B cell (primary cell): Measurements from ENCODE around the gene LSP1. TPM values are rescaled to one million over a fixed set of nuclear protein-coding genes. Genes with fewer than 3 reads are reported as not detected.

Source experiments
- ATAC-seq: fragments of 200-7000 bp; cut with Tn5 transposase; one replicate; pipeline ENCODE4 v1.10.0; 2021; ENCODE audit warnings: low read depth, mild to moderate bottlenecking, moderate number of reproducible peaks, moderate library complexity
- CTCF ChIA-PET: fragments of 350-600 bp; sonication (Branson Sonifier 250); formaldehyde crosslinking; loops from one replicate; lab custom pipeline; 2021; ENCODE audit warnings: antibody characterized with exemption, inconsistent platforms; lab: Charles Lee
- POLR2A ChIA-PET: fragments of 350-600 bp; sonication (Branson Sonifier 250); formaldehyde crosslinking; loops from one replicate; lab custom pipeline; 2021; ENCODE audit warnings: antibody characterized with exemption; lab: Charles Lee
- DNase-seq: peaks from one replicate; pipeline ENCODE4 v3.0.0; 2013
- H2AFZ ChIP-seq: 2 replicates; pipeline ENCODE4 v1.6.1; 2012; ENCODE audit warnings: mild to moderate bottlenecking, low read depth, low read length; ENCODE audit not compliant: insufficient read depth, poor library complexity, severe bottlenecking
- H3K27ac ChIP-seq, 2 donors: 1 replicate in 1 of 2; 2 replicates in 1 of 2; pipeline ENCODE4 v1.5.1; 2012 to 2013; ENCODE audit warnings: low read length in 2 of 2, mild to moderate bottlenecking in 2 of 2, moderate library complexity in 1 of 2
- H3K27me3 ChIP-seq, 4 experiments: fragments of 200-600 bp in 1 of 4; sonication (generic) in 1 of 4; replicated peaks in 1 of 4; 1 replicate in 2 of 4; 2 replicates in 2 of 4; pipeline versions ENCODE4 v1.6.1 to v1.7.0; 2013 to 2016; ENCODE audit warnings: low read length in 3 of 4, mild to moderate bottlenecking in 2 of 4, mixed read lengths in 1 of 4, moderate library complexity in 1 of 4; ENCODE audit not compliant: insufficient read depth in 4 of 4, control insufficient read depth in 3 of 4; ENCODE audit errors: control extremely low read depth in 1 of 4
- H3K36me3 ChIP-seq, 2 experiments: replicated peaks in 1 of 2; 1 replicate in 1 of 2; 2 replicates in 1 of 2; pipeline versions ENCODE4 v1.6.1 to v1.7.1; 2013; ENCODE audit warnings: low read length in 1 of 2; ENCODE audit not compliant: insufficient read depth in 2 of 2, control insufficient read depth in 1 of 2; ENCODE audit errors: control extremely low read depth in 1 of 2, extremely low read depth in 1 of 2
- H3K4me1 ChIP-seq, 2 donors: fragments of 200-600 bp in 1 of 2; sonication (generic) in 1 of 2; 1 replicate in 1 of 2; 2 replicates in 1 of 2; pipeline versions ENCODE4 v1.5.1 to v1.6.1; 2013 to 2017; ENCODE audit warnings: low read length in 2 of 2; ENCODE audit not compliant: control insufficient read depth in 2 of 2, insufficient read depth in 2 of 2
- H3K4me2 ChIP-seq: replicated peaks from 2 replicates; pipeline ENCODE3; 2012; ENCODE audit warnings: mild to moderate bottlenecking, low read depth, low read length; ENCODE audit not compliant: poor library complexity, severe bottlenecking
- H3K4me3 ChIP-seq, 5 experiments: fragments of 200-600 bp in 1 of 5; sonication (generic) in 1 of 5; 1 replicate in 3 of 5; 2 replicates in 2 of 5; pipeline versions ENCODE4 v1.5.1 to v1.7.0; 2011 to 2016; ENCODE audit warnings: low read length in 4 of 5, mild to moderate bottlenecking in 4 of 5, low read depth in 2 of 5, control low read depth in 1 of 5, moderate library complexity in 1 of 5; ENCODE audit not compliant: insufficient read depth in 1 of 5; ENCODE audit errors: control extremely low read depth in 1 of 5, extremely low read depth in 1 of 5
- H3K79me2 ChIP-seq: fragments of 200-600 bp; sonication (generic); one replicate; pipeline ENCODE4 v1.6.0; 2016; ENCODE audit warnings: low read length; ENCODE audit not compliant: control insufficient read depth, insufficient read depth
- H3K9ac ChIP-seq: fragments of 200-600 bp; sonication (generic); 2 replicates; pipeline ENCODE4 v1.6.1; 2017; ENCODE audit warnings: mild to moderate bottlenecking, low read length, moderate library complexity
- H3K9me3 ChIP-seq, 3 donors: one replicate each; pipeline versions ENCODE4 v1.6.1 to v1.7.1; 2013; ENCODE audit warnings: low read length in 2 of 3; ENCODE audit not compliant: control insufficient read depth in 2 of 3, insufficient read depth in 1 of 3; ENCODE audit errors: control extremely low read depth in 1 of 3
- H4K20me1 ChIP-seq: 2 replicates; pipeline ENCODE4 v1.6.0; 2012; ENCODE audit warnings: mild to moderate bottlenecking, low read length; ENCODE audit not compliant: insufficient read depth, control insufficient read depth, poor library complexity, severe bottlenecking
- H3K27ac Mint-ChIP-seq: one replicate; pipeline ENCODE4 v1.8.0; 2021; ENCODE audit warnings: mixed read lengths
- H3K27me3 Mint-ChIP-seq: one replicate; pipeline ENCODE4 v1.8.0; 2021; ENCODE audit warnings: mixed read lengths
- H3K4me1 Mint-ChIP-seq: one replicate; pipeline ENCODE4 v1.8.0; 2021; ENCODE audit warnings: mixed read lengths
- H3K4me3 Mint-ChIP-seq: one replicate; pipeline ENCODE4 v1.8.0; 2021; ENCODE audit warnings: mixed read lengths
- H3K9me3 Mint-ChIP-seq: one replicate; pipeline ENCODE4 v1.8.0; 2022; ENCODE audit warnings: mixed read lengths; ENCODE audit not compliant: insufficient read depth
- CTCF ChIP-seq: fragments of 200-600 bp; IDR thresholded peaks from one replicate; pipeline ENCODE4 v1.8.0; 2022; ENCODE audit warnings: antibody characterized with exemption, mild to moderate bottlenecking
- EZH2 ChIP-seq: IDR thresholded peaks from 2 replicates; pipeline ENCODE4 v1.6.1; 2012; ENCODE audit warnings: borderline replicate concordance, low read depth, mild to moderate bottlenecking, moderate library complexity, low read length; ENCODE audit not compliant: insufficient read depth, poor library complexity, severe bottlenecking
- WGBS: methylation state at CpG from one replicate; pipeline ENCODE4 v1.1.5; 2013; ENCODE audit warnings: missing lambda C conversion rate; ENCODE audit not compliant: insufficient coverage; 5-methylcytosine and 5-hydroxymethylcytosine counted together
- intact Hi-C: fragments of 100-400 bp; cut with micrococcal nuclease; formaldehyde crosslinking; loops from one replicate; pipeline ENCODE4 v1.10.0; 2022
- polyA plus RNA-seq: library from polyadenylated mRNA; depleted of rRNA; stranded (reverse); fragments of >200 nt; gene quantifications from 2 replicates; pipeline ENCODE4 v1.2.3, GENCODE V29; 2012
- total RNA-seq, 2 donors: library from RNA; stranded (reverse); fragments of 120-200 nt in 1 of 2; gene quantifications; 1 replicate in 1 of 2; 2 replicates in 1 of 2; pipeline versions ENCODE4 v1.2.3 to v1.2.4, GENCODE V29; 2013 to 2022

Gene LSP1
- total and polyA plus RNA-seq, 2 donors (not counting 1 experiment from before 2014, with no cell fraction given) = 249 to 446 TPM

- ATAC-seq (no peak), DNase-seq (no peak)
- Histone ChIP-seq H3K9ac (no peak overlapping the region), H2AFZ (no peak overlapping the region), H3K4me2 (no peak overlapping the region), H3K9me3 (no peaks in the 10 kb centered on the region), H3K79me2 (no peaks in the 10 kb centered on the region), H3K36me3 (no peaks in the 10 kb centered on the region), H4K20me1 (no peaks in the 10 kb centered on the region), H3K4me1 (no peaks in the 10 kb centered on the region), H3K27me3 (peaks cover 0 to 14% (median 2%) of the 10 kb centered on the region in 4 experiments), H3K4me3 (no peak overlapping the region), H3K27ac (no peak overlapping the region)
- no peak for TF ChIP-seq CTCF
- TF ChIP-seq EZH2 = no peak
- Mint-ChIP-seq H3K27me3 (peaks cover 25% of the 10 kb centered on the region), H3K4me3 (no peak overlapping the region), H3K9me3 (no peaks in the 10 kb centered on the region), H3K4me1 (no peaks in the 10 kb centered on the region), H3K27ac (no peak overlapping the region)
- intact Hi-C loops = no loop called here
- WGBS = 98% methylated on average over 3 of the region's 4 CpGs
- CTCF ChIA-PET = interaction anchor here (0.7 to 1.4 kb wide), 2 partner anchors 50 to 104 kb away, joined by 3 read pairs; no protein-coding TSS in a partner anchor
- POLR2A ChIA-PET = no interaction called here
Observed at GRCh38 chr11:1932681-1933080, 79.8 kb downstream of the LSP1 start.

GRCh38 chr11:1933416-1934334, 80.8 kb downstream of the LSP1 start:
- Histone ChIP-seq H3K36me3 (no peaks in the 10 kb centered on the region), H3K9me3 (no peaks in the 10 kb centered on the region), H3K4me3 (no peak overlapping the region), H3K9ac (no peak overlapping the region), H3K27ac (no peak overlapping the region), H3K4me2 (no peak overlapping the region), H4K20me1 (no peaks in the 10 kb centered on the region), H3K27me3 (peaks cover 0 to 9% (median 2%) of the 10 kb centered on the region in 4 experiments), H2AFZ (no peak overlapping the region), H3K79me2 (no peaks in the 10 kb centered on the region), H3K4me1 (no peaks in the 10 kb centered on the region)
- ATAC-seq = no peak
- POLR2A ChIA-PET = no interaction called here
- intact Hi-C loops = no loop called here
- peaks cover 25% of the 10 kb centered on the region for H3K27me3 Mint-ChIP-seq
- H3K4me1 Mint-ChIP-seq = no peaks in the 10 kb centered on the region
- TF ChIP-seq CTCF (no peak), EZH2 (no peak)
- 93% methylated on average over 18 of the region's 18 CpGs for WGBS
- H3K9me3 Mint-ChIP-seq = no peaks in the 10 kb centered on the region
- no peak for DNase-seq
- H3K27ac Mint-ChIP-seq = no peak overlapping the region
- no peak overlapping the region for H3K4me3 Mint-ChIP-seq
- CTCF ChIA-PET = interaction anchor here (1.0 to 1.4 kb wide), 3 partner anchors 51 to 240 kb away, joined by 3 read pairs; no protein-coding TSS in a partner anchor
